Endodermal cell (in vitro differentiated cells): ENCODE measurements around the gene WDR6. TPM values are rescaled to one million over a fixed set of nuclear protein-coding genes. Genes with fewer than 3 reads are reported as not detected.
A peak's percentile ranks its signal among the peaks of the same experiment; 100 is the strongest.

ENCODE experiments used
- DNase-seq: peaks from one replicate; pipeline ENCODE4 v3.0.0-alpha.2; 2017
- H3K27ac ChIP-seq: 2 replicates; pipeline ENCODE4 v1.5.1; 2013; ENCODE audit warnings: mild to moderate bottlenecking, low read depth, low read length, moderate library complexity
- H3K27me3 ChIP-seq: 2 replicates; pipeline ENCODE4 v1.6.1; 2013; ENCODE audit warnings: mild to moderate bottlenecking, low read length, moderate library complexity; ENCODE audit not compliant: insufficient read depth, control insufficient read depth, poor library complexity, severe bottlenecking
- H3K36me3 ChIP-seq: 2 replicates; pipeline ENCODE4 v1.7.0; 2013; ENCODE audit warnings: mild to moderate bottlenecking, low read length, moderate library complexity; ENCODE audit not compliant: control insufficient read depth, insufficient read depth
- H3K4me1 ChIP-seq: one replicate; pipeline ENCODE4 v1.7.0; 2013; ENCODE audit warnings: low read length; ENCODE audit not compliant: control insufficient read depth, insufficient read depth
- H3K4me3 ChIP-seq: 2 replicates; pipeline ENCODE4 v1.5.1; 2013; ENCODE audit warnings: mild to moderate bottlenecking, low read length, moderate library complexity
- H3K9ac ChIP-seq: 2 replicates; pipeline ENCODE4 v1.6.1; 2013; ENCODE audit warnings: mild to moderate bottlenecking, low read length, moderate library complexity; ENCODE audit not compliant: poor library complexity, severe bottlenecking; ENCODE audit errors: extremely low read depth
- H3K9me3 ChIP-seq: 2 replicates; pipeline ENCODE4 v1.6.1; 2013; ENCODE audit warnings: mild to moderate bottlenecking, low read length, moderate library complexity; ENCODE audit not compliant: control insufficient read depth
- H3K27ac Mint-ChIP-seq: 2 replicates; pipeline ENCODE4 v1.8.0; 2020; ENCODE audit warnings: mixed read lengths
- H3K27me3 Mint-ChIP-seq: 2 replicates; pipeline ENCODE4 v1.8.0; 2021; ENCODE audit warnings: mild to moderate bottlenecking, mixed read lengths; ENCODE audit not compliant: insufficient read depth
- H3K36me3 Mint-ChIP-seq: 2 replicates; pipeline ENCODE4 v1.8.0; 2020; ENCODE audit warnings: low read depth, mixed read lengths
- H3K4me1 Mint-ChIP-seq: 2 replicates; pipeline ENCODE4 v1.8.0; 2020; ENCODE audit warnings: mixed read lengths
- H3K4me3 Mint-ChIP-seq: 2 replicates; pipeline ENCODE4 v1.8.0; 2020; ENCODE audit warnings: mild to moderate bottlenecking, moderate library complexity, mixed read lengths
- H3K9me3 Mint-ChIP-seq: 2 replicates; pipeline ENCODE4 v1.8.0; 2020; ENCODE audit warnings: mild to moderate bottlenecking, mixed read lengths
- WGBS, 2 experiments: methylation state at CpG; one replicate each; pipeline versions ENCODE4 v1.1.5 to v1.1.7; 2013; ENCODE audit warnings: missing lambda C conversion rate in 2 of 2, mixed read lengths in 1 of 2; ENCODE audit not compliant: insufficient coverage in 1 of 2, insufficient read length in 1 of 2; 5-methylcytosine and 5-hydroxymethylcytosine counted together
- total RNA-seq, 2 donors: library from RNA; stranded (reverse); fragmentation: NEBNext Ultra II Directional in 1 of 2; extraction: Animal tissue kit (Norgen Biotek cat#: 25700) in 1 of 2; gene quantifications; 2 replicates in 1 of 2; 3 replicates in 1 of 2; pipeline ENCODE4 v1.2.1, GENCODE V29; 2021
- TF ChIP-seq, protein P1 (sequence below): fragments of 200-600 bp; sonication (generic); conservative IDR thresholded peaks from 2 replicates; pipeline ENCODE4 v1.5.0; 2021; ENCODE audit warnings: antibody characterized with exemption, mild to moderate bottlenecking

Gene WDR6
- total RNA-seq, 2 donors from 2014 or later = 106 to 166 TPM

DNA sequence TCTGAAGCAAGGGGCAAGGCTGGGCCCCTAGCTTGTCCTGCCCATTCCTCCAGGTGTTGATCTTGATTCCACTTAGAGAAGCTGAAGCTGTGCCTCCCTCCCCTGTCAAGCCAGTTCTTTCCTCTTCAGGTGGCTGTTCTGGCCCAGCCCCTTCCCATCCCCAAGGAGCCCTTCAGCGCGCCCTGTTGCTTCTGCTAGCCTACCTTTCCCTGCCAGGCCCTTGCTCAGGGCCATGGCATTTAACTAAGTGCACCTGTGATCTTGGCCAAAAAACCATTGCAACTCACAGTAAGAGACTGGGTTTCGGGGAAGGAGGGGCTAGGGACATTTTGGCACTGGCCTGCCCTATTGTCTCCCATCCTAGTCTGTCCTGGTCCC lies 1.9 kb upstream of the WDR6 start:
- Histone ChIP-seq H3K27ac (no peak overlapping the region), H3K9ac (no peak overlapping the region), H3K9me3 (no peaks in the 10 kb centered on the region), H3K27me3 (peaks cover 59% of the 10 kb centered on the region), H3K4me1 (peaks cover 10% of the 10 kb centered on the region), H3K4me3 (no peak overlapping the region), H3K36me3 (peaks cover 6% of the 10 kb centered on the region)
- no peak for DNase-seq
- Mint-ChIP-seq H3K9me3 (no peaks in the 10 kb centered on the region), H3K4me3 (no peak overlapping the region), H3K4me1 (peaks cover 27% of the 10 kb centered on the region), H3K36me3 (peaks cover 7% of the 10 kb centered on the region), H3K27me3 (peaks cover 62% of the 10 kb centered on the region), H3K27ac (no peak overlapping the region)
- TF ChIP-seq, protein P1, sequence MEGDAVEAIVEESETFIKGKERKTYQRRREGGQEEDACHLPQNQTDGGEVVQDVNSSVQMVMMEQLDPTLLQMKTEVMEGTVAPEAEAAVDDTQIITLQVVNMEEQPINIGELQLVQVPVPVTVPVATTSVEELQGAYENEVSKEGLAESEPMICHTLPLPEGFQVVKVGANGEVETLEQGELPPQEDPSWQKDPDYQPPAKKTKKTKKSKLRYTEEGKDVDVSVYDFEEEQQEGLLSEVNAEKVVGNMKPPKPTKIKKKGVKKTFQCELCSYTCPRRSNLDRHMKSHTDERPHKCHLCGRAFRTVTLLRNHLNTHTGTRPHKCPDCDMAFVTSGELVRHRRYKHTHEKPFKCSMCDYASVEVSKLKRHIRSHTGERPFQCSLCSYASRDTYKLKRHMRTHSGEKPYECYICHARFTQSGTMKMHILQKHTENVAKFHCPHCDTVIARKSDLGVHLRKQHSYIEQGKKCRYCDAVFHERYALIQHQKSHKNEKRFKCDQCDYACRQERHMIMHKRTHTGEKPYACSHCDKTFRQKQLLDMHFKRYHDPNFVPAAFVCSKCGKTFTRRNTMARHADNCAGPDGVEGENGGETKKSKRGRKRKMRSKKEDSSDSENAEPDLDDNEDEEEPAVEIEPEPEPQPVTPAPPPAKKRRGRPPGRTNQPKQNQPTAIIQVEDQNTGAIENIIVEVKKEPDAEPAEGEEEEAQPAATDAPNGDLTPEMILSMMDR = no peak
- 95 to 100% methylated on average over 3 of the region's 3 CpGs for WGBS, 2 experiments

DNA sequence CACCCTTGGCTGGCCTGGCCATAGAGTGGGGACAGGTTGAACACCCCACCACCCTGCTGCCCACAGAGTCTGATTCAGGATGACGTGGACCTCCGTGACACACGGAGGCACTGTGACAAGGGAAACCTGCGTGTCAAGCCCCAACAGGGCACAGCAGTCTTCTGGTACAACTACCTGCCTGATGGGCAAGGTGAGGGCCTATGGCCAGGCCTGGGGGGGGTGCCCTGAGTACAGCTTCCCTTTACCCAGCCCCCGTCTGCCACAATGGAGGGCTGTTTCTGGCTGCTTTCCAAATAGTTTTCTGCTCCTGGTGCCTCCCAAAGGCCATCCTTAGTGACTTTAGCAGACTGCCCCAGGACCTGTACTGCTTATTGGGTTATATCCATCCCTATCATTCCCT lies 1.2 kb upstream of the WDR6 start:
- Histone ChIP-seq H3K9me3 (no peaks in the 10 kb centered on the region), H3K9ac (no peak overlapping the region), H3K27ac (no peak overlapping the region), H3K36me3 (peaks cover 6% of the 10 kb centered on the region), H3K27me3 (peaks cover 52% of the 10 kb centered on the region), H3K4me1 (peaks cover 10% of the 10 kb centered on the region), H3K4me3 (peak overlapping the region; percentile 87)
- TF ChIP-seq, protein P1 = no peak
- no peak for DNase-seq
- Mint-ChIP-seq H3K27ac (no peak overlapping the region), H3K4me3 (peak overlapping the region; percentile 97), H3K9me3 (no peaks in the 10 kb centered on the region), H3K4me1 (peaks cover 20% of the 10 kb centered on the region), H3K27me3 (peaks cover 55% of the 10 kb centered on the region), H3K36me3 (peaks cover 9% of the 10 kb centered on the region)
- WGBS, 2 experiments = 85 to 96% methylated on average over 5 of the region's 5 CpGs

- Histone ChIP-seq H3K9me3 (no peaks in the 10 kb centered on the region), H3K27ac (peak overlapping the region; percentile 36), H3K4me1 (peaks cover 10% of the 10 kb centered on the region), H3K36me3 (peaks cover 8% of the 10 kb centered on the region), H3K27me3 (peaks cover 47% of the 10 kb centered on the region), H3K9ac (peak overlapping the region; percentile 93), H3K4me3 (peak overlapping the region; percentile 87)
- peaks cover 19% of the 10 kb centered on the region for H3K4me1 Mint-ChIP-seq
- H3K27me3 Mint-ChIP-seq = peaks cover 49% of the 10 kb centered on the region
- 9 to 10% methylated on average over 14 to 32 of the region's 32 CpGs for WGBS, 2 experiments
- peaks cover 10% of the 10 kb centered on the region for H3K36me3 Mint-ChIP-seq
- H3K9me3 Mint-ChIP-seq = no peaks in the 10 kb centered on the region
- no peak for DNase-seq
- H3K4me3 Mint-ChIP-seq = peak overlapping the region; percentile 97
- H3K27ac Mint-ChIP-seq = peak overlapping the region; percentile 100
- TF ChIP-seq, protein P1 = no peak
Measured at GRCh38 chr3:49006408-49007067, 653 bp upstream of the WDR6 start.
